GM21786 (cell line): Measurements from ENCODE around the gene SLC1A4.
"Not testable (repeated sequence)": the region's sequence is repeated elsewhere in the genome, so short reads cannot be mapped to it uniquely, and the experiment has no call there.

Experiments used
- ATAC-seq: cut with Tn5 transposase; IDR thresholded peaks from one replicate; pipeline ENCODE4 v1.9.1; 2021; ENCODE audit not compliant: unreplicated experiment

SLC1A4 gene

DNA sequence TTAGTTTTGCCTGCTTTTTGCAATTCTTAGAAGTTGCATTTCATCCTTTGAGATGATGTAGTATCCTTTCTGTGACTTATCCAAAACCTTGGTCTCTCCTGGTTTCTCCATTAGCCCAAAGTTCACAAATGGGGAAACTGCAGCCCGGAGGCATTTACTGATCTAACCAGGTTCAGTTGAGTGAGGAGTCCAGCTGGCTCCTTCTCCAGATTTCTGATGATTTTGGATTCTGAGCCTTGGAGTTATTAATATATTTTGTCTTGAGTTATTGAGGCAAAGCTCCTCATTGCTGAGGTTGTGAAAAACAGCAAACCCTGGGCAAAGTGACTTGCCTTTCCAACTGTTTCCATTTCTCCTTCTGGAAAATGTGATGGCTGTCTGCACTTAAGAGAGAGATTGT lies 1.7 kb downstream of the SLC1A4 start:
- no peak for ATAC-seq

DNA sequence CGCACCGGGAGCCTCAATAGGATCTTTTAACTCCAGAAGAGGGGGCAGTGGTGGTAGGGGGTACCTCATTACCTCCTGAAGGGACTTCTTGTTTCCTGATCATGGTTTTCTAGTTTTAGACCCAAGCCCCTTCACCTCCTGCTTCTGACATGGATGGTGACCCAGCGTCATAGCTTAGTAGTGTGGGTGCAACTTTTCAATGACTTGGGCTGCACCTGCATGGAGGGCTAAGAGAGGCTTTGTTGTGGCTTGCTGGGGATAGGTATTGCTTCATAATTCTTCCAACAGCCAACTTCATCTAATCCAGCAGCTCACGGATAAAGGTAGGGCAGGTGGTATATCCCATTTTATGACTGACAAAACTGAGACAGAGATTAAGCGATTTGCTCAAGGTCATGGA lies 3.0 kb downstream of the SLC1A4 start:
- ATAC-seq = no peak

DNA sequence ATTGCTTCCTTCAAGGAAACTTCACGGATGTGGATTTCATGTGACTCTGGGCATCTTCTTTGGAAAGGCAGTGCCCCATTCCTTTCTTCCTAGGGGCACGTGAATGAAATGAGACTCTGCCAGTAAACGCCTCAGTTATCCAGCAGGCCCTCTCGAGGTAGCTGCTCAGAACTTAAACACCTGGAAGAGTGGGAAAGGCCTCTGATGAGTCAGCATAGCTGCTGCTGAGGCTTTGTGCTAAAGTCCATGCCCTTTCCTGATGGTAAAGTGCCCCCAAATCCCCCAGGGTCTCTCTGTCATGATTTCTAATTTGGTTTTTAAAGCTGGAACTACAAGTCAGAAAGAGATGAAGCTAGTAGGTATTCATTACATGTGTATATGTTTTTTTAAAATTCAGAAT lies 3.8 kb downstream of the SLC1A4 start:
- no peak for ATAC-seq

DNA sequence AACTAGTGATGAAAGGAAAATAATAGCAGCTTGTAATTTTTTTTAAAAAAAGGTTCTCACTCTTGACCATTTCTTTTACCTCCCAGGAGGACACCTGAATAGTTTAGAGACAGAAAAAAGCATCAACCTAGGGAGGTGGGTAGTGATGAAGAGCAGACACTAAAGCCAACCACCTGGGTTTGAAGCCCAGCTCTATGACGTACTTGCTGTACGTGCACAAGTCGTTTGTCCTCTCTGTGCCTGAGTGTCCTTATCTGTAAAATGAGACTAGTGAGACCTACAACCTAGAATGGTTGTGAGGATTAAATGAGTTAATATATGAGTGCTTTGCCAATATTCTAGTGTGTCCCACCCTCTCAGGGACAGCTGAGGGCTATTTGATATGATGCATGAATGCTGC lies 5.8 kb downstream of the SLC1A4 start:
- ATAC-seq = no peak

DNA sequence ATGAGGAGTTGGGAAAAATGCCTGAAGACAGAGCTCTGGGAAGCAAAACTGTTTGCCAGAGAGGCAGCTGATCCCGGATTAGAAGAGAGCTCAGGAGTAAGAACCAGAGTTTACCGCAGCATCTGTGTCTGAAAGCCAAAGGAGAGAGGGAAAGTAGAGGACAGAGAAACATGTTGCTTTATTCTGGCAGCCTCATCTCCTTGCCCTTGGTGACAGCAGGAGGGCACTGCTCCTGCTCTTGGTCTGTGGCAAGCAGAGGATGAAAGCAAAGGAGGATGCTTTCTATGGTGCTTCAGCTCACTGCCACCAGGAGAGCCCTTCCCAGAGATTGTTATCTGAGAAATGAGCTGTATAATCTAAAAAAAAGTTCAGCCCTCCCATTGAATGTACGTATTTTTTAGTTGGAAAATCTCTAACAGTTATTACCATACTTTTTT lies 7.7 kb downstream of the SLC1A4 start:
- ATAC-seq = no peak

DNA sequence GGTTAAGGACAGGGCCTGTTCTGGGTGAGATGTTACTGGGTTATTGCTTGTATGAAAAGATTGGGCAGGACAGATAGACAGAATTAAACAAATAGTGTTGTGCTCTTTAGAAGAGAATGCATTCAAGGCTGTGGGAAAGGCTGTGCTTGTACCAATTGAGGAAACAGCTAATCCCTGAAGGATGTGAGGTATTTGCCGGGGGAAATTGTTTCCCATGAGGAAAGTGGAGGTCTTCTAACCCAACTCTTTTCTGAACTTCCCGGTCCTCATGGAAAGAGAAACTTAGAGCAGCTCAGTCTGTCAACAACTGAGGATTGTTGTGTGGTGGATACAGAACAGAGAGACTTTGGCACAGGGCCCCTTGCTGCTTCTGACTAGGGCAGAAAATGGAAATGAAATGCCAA lies 9.5 kb downstream of the SLC1A4 start:
- ATAC-seq = no peak

DNA sequence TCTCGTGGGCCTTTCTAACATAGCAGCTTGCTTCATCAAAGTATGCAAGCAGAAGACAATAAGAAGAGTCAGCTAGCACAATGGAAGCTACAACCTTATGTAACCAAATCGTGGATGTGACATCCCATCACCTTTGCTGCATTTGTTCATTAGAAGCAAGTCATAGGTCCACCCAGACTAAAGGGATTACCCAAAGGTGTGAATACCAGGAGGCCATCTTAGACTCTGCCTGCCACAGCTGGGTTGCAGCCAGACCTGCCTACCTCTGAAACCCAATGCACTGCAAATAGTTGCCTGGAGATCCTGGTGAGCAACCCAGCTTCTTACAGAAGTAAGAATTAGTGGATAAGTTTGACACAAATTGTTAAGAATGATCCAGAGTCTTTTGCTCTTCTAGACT lies 10.6 kb downstream of the SLC1A4 start:
- ATAC-seq = no peak

DNA sequence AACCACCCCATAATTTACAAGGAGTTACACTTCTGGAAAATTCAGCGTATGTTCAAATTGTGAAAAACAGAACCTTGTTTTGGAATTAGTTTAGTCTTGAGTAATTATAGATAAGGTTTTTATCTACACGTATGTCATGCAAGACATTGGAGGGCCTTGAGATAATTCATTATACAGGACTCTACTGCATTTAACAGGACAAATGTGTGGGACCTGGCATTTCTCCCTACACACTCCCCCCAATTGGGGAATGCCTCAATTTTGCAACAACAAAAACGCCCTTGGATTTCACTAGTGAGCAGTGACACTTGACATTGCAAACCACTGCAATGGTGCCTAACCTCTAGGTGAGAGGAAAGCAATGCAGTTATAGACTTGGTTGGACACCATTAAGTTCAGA lies 11.4 kb downstream of the SLC1A4 start:
- no peak for ATAC-seq

DNA sequence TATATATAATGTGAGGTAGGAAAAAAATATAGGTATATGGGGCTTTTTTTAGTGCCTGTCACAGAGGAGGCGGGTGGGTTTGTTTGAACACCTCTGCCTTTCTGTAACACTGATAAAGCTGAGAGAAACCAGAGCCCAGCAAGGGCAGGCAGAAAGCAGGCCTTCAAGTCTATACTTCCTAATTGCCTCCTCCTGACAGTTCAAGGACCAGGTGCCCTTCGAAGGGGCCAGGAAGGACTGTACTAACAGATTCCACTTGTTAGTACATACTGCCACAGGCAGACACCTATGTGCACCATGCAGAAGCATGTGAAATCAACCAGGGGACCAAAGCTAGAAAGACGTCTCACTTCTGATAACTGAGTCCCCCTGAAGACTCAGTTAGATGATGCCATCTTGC lies 13.8 kb downstream of the SLC1A4 start:
- ATAC-seq = no peak

DNA sequence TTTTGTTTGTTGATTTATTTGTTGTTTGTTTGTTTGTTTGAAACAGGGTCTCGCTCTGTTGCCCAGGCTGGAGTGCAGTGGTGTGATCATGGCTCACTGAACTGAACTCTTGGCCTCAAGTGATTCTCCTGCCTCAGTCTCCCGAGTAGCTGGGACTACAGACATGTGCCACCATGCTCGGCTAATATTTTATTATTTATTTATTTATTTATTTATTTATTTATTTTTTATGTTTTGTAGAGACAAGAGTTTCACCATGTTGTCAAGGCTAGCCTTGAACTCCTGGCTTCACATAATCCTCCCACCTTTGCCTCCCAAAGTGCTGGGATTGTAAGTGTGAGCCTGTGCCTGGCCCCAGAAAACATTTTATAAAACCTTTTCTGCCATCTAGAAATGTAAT lies 15.0 kb downstream of the SLC1A4 start:
- ATAC-seq = not testable (repeated sequence)

DNA sequence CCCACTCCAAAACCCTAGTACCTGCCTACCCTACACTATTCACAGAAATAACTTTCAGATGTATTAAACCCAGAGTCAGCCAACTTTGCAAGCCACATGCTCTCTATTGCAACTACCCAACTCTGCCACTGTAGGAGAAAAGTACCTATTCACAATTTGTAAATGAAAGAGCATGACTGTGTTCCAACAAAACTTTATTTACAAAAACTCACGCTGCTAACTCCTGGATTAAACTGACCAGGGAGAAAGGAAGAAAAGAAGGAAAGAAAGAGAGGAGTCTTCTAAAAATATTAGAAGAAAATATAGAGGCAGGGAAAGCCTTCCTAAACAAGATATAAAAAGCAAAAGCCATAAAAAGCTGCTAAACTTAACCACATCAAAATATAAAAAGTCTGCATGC lies 24.6 kb downstream of the SLC1A4 start:
- ATAC-seq = no peak

DNA sequence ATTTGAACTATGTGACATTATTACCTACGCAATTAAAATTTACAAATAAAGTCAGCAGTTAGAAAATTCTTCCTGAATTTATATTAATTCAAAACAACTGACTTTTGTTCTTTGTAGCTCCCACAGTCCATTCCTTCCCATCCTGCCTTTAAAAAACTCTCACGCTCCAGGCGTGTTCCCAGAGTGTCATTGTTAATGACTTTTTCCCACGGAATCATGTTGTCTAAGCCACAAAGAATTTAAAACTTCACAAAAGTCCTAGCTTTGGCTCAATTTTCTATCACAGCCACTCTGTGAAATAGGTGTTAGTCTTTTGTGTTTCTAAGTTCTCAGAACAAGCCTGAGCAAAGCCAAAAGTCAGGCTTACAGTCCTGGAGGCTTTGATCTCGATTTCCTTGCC lies 26.5 kb downstream of the SLC1A4 start:
- ATAC-seq = no peak

DNA sequence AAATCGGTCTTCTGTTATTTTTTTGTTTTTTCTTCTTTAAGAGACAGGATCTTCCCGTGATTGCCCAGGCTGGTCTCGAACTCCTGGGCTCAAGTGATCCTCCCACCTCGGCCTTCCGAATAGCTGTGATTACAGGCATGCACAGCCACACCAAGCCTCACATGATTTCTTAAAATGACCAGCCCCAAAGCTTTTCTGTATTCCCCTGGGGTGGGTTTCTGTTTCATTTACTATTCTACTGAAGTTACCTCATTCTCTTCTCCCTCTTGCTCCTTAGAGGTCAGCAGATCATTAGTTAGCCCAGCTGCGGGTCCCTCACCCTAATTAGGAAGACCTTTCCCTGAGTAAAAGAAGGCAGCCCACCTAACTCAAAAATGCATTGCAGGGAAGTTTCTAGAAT lies 27.6 kb downstream of the SLC1A4 start:
- ATAC-seq = no peak

DNA sequence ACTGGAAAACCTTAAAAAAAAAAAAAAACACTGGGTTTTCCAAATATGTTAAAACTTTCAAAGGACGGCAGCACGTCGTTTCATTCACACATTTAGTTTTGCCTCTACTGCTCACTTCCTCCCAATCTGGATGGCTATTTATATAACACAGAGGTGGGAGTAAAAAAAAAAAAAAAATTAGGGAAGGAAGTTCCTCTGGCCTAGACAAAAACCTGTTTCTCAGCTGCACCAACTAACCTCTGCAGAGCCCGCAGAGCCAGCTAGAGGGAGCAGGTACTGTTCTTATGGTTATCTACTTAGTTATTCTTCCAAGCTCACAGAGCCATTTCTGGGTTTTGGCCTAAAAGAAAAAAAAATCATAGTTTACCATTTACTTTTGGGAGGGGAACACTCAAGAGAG lies 28.1 kb downstream of the SLC1A4 start:
- no peak for ATAC-seq

DNA sequence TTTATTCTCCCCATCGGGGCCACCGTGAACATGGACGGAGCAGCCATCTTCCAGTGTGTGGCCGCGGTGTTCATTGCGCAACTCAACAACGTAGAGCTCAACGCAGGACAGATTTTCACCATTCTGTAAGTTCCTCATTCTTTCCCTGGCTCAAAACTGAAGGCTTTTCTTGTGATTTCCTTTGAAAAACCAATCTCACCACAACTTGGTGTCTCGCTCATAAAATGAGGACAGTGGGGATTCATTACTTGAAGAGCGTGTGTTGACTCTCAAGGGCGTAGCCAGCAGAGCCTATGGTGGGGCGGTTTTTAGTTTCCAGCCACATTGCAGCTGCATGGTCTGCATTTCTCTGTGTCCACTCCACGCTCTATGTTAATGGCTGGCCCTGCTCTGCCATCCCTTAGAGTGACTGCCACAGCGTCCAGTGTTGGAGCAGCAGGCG lies 29.0 kb downstream of the SLC1A4 start:
- ATAC-seq = no peak

DNA sequence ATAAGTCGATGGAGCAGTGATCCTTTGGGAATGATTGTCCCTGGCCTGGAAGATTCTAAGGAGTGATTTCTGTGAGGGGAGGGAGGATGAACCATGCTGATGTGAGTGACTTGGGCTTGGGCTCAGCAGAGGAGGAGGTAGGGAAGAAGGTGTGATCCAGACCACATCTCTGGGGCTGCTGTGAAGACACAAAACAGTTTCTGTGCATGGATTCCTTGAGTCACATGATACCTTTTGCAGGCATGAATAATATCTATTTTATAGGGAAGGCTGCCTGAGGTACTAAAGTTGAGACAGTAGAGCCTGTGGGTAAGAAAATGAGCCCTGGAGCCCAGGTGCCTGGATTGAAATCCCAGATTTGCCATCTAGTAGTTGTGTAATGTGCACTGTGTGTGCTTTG lies 29.8 kb downstream of the SLC1A4 start:
- ATAC-seq = no peak

DNA sequence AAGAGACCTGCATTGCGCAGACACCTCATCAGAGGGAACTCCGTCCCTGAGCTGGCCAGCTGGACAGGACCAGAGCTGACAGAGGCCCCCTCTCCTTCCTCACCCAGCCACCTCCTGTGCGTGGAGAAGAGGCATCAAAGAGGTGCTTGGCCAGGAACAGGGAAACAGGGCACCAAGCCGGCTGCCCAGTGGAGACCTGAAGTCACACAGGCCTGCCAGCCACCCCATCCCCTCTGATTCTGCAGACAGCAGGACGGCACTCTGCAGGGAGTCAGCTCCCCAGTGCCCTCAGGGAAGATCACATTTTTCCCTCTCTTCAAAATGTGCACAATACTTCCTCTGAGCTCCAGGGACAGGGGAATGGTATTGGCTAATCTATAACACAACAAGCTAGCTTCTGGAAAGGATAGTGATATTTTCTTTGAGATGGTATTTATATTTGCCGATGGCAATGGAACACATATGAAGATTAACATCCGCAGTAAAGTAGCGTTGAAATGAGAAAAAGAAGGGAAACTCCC lies 30.5 kb downstream of the SLC1A4 start:
- ATAC-seq = no peak

DNA sequence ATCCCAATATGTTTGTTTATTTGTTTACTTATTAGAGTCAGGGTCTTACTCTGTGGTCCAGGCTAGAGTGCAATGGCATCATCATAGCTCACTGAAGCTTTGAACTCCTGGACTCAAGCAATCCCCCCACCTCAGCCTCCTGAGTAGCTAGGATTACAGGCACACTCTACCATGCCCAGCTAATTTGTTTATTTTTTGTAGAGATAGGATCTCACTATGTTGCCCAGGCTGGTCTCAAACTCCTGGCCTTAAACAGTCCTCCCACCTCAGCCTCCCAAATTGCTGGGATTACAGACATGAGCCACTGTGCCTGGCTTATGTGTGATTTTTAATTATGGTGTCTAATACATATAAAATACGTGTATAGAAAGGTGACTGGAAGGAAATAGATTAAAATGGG lies 31.1 kb downstream of the SLC1A4 start:
- not testable (repeated sequence) for ATAC-seq

DNA sequence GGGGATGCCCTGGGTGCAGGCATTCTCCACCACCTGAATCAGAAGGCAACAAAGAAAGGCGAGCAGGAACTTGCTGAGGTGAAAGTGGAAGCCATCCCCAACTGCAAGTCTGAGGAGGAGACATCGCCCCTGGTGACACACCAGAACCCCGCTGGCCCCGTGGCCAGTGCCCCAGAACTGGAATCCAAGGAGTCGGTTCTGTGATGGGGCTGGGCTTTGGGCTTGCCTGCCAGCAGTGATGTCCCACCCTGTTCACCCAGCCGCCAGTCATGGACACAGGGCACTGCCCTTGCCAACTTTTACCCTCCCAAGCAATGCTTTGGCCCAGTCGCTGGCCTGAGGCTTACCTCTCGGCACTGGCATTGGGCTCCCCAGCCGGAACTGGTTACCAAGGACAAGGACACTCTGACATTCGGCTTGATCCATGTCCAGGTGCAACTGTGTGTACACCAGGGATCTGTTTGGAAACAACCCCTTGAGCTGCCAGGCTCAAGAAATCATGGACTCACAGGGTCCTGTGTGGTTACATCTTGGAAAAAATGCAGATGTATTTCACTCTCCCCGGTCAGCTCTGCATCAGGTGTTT lies 31.8 kb downstream of the SLC1A4 start:
- no peak for ATAC-seq

DNA sequence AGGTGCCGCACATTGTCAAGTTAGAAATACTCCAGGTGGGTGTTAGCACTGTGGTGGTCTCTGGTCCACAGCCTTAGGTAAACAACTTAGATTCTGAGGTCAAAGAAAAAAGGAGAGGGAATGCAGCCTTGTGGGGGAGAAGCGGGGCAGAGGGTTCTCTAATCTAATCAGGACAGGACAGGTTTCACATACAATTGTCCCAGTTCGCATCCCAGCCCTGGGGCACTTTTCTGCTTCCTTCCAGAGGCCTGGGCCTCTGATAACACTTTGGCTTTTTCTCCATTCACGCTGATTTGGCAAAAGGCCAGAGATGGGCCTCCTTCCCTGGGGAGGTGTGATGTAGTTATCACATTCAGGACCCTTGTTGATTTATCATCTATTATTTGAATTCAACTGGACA lies 32.5 kb downstream of the SLC1A4 start:
- ATAC-seq = no peak

DNA sequence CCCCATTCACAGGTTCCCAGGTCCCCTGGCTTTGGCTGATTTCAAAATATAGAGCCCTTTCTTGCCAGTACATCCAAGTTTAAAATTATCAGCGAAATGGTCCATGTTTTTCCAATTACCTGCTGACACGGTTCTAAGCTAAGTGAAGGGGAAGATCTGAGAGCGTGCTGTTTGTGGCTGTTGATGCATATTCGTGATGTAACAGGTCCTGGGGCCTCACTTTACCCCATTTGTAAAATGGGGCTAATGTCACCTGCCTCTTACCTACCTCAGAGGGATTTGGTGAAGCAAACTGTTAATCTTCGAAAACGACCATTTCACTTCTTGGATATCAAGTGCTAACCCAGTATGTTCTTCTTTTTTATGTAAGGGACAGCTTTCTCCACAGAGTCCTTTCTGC lies 33.0 kb downstream of the SLC1A4 start:
- no peak for ATAC-seq

DNA sequence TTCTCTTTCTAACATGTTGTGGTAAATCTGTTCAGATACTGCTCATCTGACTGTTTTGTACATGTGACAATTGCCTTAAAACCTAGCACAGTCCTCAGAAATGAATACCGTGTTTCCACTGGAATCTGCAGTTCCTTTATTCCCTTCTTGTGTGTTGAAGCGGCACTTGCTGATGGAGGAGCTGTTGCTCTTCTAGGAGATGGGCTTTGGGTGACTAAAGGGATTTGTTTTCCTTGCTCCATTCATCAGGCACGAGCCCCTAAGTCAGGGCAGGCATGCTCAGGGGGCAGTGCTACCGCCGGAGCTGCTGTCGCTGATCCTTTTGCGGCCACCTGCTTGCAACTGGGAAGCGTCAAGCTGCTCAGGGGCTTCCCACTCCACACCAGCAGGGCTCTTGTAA lies 34.5 kb downstream of the SLC1A4 start:
- ATAC-seq = no peak

DNA sequence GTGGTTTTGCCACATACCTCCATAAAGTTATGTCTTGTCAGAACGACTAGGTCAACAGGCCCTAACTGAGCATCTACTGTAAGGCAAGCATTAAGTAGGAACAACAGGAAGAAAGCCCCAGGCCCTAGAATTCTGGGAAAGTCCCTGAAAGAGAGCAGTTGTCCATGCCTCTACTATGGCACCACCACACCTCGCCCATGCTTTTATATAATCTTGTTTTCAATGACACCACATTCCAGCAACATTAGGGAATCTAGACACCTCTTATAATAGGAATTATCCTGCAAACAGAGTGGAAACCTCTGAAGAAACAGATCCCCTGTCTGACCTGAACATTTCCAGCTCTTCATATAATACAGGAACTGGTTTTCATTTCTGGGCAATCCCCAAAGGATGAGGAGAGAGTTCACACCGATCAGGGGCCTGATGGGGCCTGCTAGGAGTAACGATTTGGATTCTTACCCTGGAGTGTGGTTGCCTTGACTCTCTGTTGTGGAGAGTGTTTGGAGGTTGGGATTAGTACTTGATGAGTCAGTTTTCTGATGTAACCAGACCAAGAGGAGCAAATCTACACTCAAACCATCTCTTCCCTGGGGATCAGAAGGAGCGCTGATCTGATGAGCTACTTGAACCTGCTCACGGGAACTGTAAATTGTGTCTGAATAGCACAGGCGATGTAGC lies 35.1 kb downstream of the SLC1A4 start:
- no peak for ATAC-seq
